H1 (cell line): ENCODE results near the gene SAMD14. TPM values are rescaled to one million over a fixed set of nuclear protein-coding genes. Genes with fewer than 3 reads are reported as not detected.

Experiments used
- SAP30 ChIP-seq: fragments of 300-600 bp; sonication (generic); IDR thresholded peaks from 2 replicates; pipeline ENCODE4 v1.7.1; 2012; ENCODE audit warnings: low read length, moderate library complexity, mild to moderate bottlenecking, inconsistent platforms; ENCODE audit not compliant: insufficient read depth, insufficient replicate concordance
- YY1 ChIP-seq: IDR thresholded peaks from 2 replicates; pipeline ENCODE4 v1.6.1; 2011; ENCODE audit warnings: low read depth, mild to moderate bottlenecking, low read length
- polyA plus RNA-seq, 7 experiments: library from polyadenylated mRNA; depleted of rRNA in 3 of 7; stranded (reverse) in 5 of 7; unstranded in 2 of 7; fragments of >200 nt in 5 of 7; fragments of 200-250 nt in 2 of 7; gene quantifications; 1 replicate in 5 of 7; 2 replicates in 1 of 7; 4 replicates in 1 of 7; pipeline versions ENCODE4 v1.2.1 to v1.2.3, GENCODE V29; 2011 to 2013; ENCODE audit warnings: missing spikeins in 2 of 7, mixed read lengths in 2 of 7
- total RNA-seq: library from RNA; stranded (reverse); fragmentation: NEBNext Ultra II Directional; extraction: Animal tissue kit (Norgen Biotek cat#: 25700); gene quantifications from 2 replicates; pipeline ENCODE4 v1.2.1, GENCODE V29; 2021

SAMD14 gene
- total and polyA plus RNA-seq, 2 of the 8 experiments (the other 6 are each of a cell fraction or from before 2014, with no cell fraction given) = 5.7 to 5.8 TPM

GRCh38 chr17:50078430-50078829 lies 51.5 kb downstream of the SAMD14 start (continued):
- no peak for TF ChIP-seq SAP30
- TF ChIP-seq YY1 = no peak
- TF ChIP-seq, all 59 proteins: peak for 0
